HG03159 (cell line): ENCODE data around the gene ZNF624.
"Not testable (repeated sequence)": the region's sequence is repeated elsewhere in the genome, so short reads cannot be mapped to it uniquely, and the experiment has no call there.

Experiments
- ATAC-seq: cut with Tn5 transposase; IDR thresholded peaks from one replicate; pipeline ENCODE4 v1.9.1; 2021; ENCODE audit warnings: mild to moderate bottlenecking, moderate library complexity; ENCODE audit not compliant: unreplicated experiment

ZNF624 gene

GRCh38 chr17:16653367-16654041 is at the start of gene ZNF624:
Gene ZNF624, minus strand, starts transcription at chr17:16653850.
- peak; percentile 94 for ATAC-seq

- ATAC-seq: not testable (repeated sequence)
Measured at GRCh38 chr17:16697603-16698002, 44.0 kb upstream of the ZNF624 start.

GRCh38 chr17:16690447-16690846 is 36.8 kb upstream of the ZNF624 start:
- ATAC-seq: not testable (repeated sequence)

- not testable (repeated sequence) for ATAC-seq
Measured at GRCh38 chr17:16689731-16690281, 36.2 kb upstream of the ZNF624 start, which contains the start of gene CCDC144A. Gene CCDC144A, plus strand, starts transcription at chr17:16690241. Its CDS starts 160 bp downstream, at chr17:16690401.

- not testable (repeated sequence) for ATAC-seq
Measured at GRCh38 chr17:16687151-16687550, 33.5 kb upstream of the ZNF624 start.

- ATAC-seq: not testable (repeated sequence)
Measured at GRCh38 chr17:16686019-16686418, 32.4 kb upstream of the ZNF624 start.

- not testable (repeated sequence) for ATAC-seq
Measured at GRCh38 chr17:16683290-16684138, 29.9 kb upstream of the ZNF624 start.

GRCh38 chr17:16676676-16677268 is 23.1 kb upstream of the ZNF624 start:
- no peak for ATAC-seq

- ATAC-seq: not testable (repeated sequence)
Measured at GRCh38 chr17:16666907-16667636, 13.4 kb upstream of the ZNF624 start.

- not testable (repeated sequence) for ATAC-seq
Measured at GRCh38 chr17:16666553-16666906, 12.9 kb upstream of the ZNF624 start.

GRCh38 chr17:16662936-16663335 is 9.3 kb upstream of the ZNF624 start:
- no peak for ATAC-seq

- ATAC-seq: no peak
Measured at GRCh38 chr17:16661217-16661616, 7.6 kb upstream of the ZNF624 start.

GRCh38 chr17:16652847-16653366 is 743 bp downstream of the ZNF624 start:
- ATAC-seq: peak; percentile 11

- ATAC-seq: no peak
Measured at GRCh38 chr17:16652252-16652651, 1.4 kb downstream of the ZNF624 start.

GRCh38 chr17:16649585-16649984 is 4.1 kb downstream of the ZNF624 start:
- ATAC-seq: no peak

GRCh38 chr17:16639438-16639837 is 14.2 kb downstream of the ZNF624 start:
- ATAC-seq: no peak

- ATAC-seq: no peak
Measured at GRCh38 chr17:16623282-16623681, 30.4 kb downstream of the ZNF624 start.

- ATAC-seq: no peak
Measured at GRCh38 chr17:16622540-16623277, 30.9 kb downstream of the ZNF624 start.

GRCh38 chr17:16617481-16618060 is 36.1 kb downstream of the ZNF624 start:
- no peak for ATAC-seq
